Iris pigment epithelial cell (primary cell): ENCODE measurements around the gene URGCP.
A peak's percentile ranks its signal among the peaks of the same experiment; 100 is the strongest.
"Not testable (repeated sequence)": the region's sequence is repeated elsewhere in the genome, so short reads cannot be mapped to it uniquely, and the experiment has no call there.

Source experiments
- DNase-seq: peaks from one replicate; pipeline ENCODE4 v3.0.0-alpha.2; 2011; ENCODE audit warnings: low read depth

The URGCP gene

DNA sequence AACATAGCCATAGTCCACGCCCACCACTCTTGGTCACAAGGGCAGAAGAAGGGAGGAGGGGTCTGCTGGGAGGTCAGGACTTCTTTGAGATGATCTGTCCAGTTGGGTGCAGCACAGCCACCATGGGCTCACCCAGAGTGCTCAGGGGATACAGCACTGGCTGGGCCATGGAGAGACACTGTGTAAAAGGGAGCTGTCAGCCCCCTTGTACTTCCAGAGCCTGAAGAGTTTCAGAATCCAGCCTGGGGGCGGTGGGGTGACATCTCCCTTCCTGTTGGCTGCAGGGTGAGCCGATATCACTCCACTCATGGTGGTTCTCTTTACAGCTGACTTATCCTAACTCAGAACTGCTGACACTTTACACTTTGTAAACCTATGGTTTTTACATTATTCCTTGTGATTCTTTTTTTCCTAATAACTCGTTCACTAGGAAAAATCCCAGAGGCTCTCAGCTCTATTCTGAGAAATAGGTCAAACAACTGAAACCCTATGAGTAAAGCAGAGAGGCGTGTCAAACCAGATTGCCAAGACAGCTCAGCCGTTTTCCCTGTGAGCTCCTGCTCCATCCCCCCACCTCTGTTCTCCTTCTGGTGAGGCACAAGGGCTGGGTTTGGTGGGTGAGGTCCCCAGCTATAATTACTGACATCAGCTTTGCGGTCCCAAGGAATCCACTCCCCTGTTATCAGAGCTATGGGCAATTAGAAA is 33.8 kb downstream of the URGCP start:
- peak; percentile 85 for DNase-seq

DNA sequence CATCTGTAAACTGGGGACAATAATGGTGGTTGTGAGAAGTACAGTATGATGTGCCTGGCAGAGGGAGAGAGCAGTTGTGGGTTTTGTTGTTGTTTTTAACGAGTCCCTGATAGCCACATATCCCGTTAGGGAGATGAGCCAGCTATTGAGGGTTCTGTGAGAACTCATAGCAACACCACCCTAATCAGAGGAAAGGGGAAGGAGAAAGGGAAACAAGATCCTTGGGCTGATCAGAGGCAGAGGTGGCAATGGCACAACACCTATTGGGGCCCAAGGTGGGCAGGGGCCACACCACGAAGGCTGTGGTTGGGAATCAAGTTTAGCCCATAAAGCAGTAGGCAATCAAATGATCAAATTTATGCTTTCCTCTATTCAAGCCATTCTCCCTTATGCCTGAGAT is 35.3 kb downstream of the URGCP start:
- DNase-seq, result no peak

DNA sequence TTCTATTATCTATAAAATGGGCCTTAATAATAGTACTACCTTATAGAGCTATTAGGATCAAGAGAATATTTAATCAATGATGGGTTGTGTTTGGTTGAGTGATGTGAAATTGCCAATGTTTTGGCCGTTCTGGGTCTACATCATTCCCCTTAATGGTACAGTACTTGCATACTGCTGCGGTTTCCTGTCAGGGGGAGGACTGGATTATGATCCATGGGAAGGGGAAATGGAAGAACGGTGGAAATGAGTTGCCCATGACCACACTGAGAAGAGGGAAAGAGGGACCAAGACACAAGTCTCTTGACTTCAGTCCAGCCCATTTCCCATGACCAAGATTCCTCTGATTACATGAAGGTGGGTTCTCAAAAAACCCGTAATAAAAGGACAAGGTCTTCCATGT is 36.1 kb downstream of the URGCP start:
- DNase-seq, result no peak

DNA sequence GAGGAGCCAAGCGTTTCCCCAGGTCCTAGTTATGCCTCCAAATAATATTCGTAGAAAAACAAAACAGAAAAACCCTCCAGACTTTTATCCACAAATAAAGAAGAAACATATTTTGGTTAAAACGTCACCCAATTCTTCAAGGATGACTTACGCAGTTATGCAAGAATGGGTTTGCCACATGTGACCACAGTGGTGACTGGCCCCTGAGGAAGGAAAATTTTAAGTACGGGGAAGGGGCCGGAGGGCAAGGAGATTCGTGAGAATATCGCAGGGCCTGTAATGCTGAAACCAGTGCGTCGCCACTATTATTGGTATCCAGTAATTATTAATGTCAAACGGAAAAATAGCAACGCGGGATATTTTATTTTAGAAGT is 36.5 kb downstream of the URGCP start:
- DNase-seq, result peak; percentile 95

DNA sequence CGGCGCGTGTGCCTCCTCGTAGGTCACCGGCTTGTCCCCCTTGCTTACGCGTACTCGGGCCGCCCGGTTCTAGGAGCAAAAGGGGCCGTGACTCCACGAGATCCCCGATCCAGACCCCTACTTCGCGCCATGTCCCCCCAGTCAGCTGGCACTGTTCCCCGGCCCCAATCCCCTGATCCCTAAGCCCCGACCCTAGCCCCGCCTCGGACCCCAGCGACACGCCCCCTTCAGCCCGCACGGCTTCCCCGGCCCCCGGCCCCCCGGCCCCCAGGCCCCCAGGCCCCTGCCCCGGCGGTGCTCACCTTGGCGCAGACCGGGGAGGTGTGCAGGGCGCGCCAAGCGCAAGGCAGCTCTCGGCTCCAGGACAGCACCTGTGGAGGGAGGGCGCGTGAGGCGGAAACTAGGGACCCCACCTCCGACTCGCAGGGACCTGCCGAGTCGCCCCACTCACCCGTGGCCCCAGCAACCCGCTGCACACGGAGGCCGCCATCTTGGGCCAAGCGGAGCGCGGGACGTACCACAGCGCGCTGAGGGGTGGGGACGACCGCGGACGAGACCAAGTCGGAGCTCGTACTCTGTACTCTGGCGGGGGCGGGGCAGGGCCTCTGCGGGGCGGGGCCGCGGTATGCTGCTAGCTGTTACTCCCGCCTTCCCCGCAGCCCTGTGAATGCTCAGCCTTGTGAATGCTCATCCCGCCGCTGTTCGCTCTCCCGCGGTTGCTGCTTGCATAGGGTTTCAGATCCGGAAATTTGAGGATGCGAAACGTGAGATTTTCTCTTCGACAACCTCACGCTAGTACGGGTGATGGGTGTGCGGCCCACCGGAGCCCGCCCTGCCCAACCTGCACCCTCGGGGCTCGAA is 37.2 kb downstream of the URGCP start, which contains the start of gene MRPS24:
TSS of gene MRPS24 (minus strand) at position 512 of the 861 bp plus-strand sequence. CDS start at position 490, 22 bp downstream.
- peak; percentile 97 for DNase-seq

DNA sequence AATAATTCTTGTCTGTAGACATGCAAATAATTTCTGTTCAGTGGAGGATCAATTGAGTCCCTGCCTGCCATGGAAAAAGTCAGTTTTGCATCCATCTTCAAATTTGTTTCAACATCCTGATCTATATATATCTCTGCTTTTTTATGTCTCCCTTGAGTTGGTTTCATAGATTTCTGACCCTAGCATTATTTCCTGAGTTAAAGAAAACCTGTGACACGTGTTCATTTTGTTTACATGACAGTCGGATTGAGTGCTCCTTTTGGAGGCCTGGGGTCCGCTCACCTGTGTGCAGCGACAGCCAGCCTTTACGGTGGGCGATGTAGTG is 37.8 kb downstream of the URGCP start:
- no peak for DNase-seq

DNA sequence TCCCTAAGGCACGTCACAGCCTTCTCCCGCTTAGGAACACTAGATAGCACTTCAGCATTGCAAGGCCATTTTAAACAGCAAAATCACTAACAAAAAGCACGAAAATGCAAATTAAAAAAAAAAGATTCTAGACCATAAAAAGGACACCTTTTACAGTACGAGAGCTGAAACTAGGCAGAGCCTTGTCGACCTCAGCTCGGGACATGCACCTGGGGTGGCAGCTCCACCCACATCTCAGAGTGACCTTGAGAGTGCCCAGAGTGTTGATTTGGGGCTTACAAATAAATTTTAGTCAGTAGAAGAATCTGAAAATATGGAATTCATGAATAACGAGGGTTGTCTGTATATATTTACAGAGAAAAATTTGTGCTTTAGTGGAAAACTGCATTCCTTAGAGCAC is 38.2 kb downstream of the URGCP start:
- DNase-seq, result no peak

DNA sequence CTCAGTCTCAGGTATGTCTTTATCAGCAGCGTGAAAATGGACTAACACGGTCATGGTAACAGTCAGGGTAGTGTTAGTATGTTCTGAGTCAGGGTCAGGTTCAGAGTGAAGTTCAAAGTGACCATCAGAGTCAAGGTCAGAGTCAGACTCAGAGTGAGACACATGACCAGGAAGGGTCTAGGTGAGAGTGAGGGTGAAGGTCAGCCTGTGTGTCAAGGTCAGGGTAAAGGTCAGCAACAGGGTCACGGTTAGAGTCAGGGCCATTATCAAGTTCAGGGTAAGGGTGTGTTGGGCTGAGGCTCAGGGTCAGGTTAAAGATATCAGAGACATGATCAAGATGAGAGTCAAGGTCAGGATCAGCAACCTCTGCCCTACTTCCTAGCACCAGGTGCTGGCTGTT is 41.1 kb downstream of the URGCP start:
- DNase-seq, result no peak

DNA sequence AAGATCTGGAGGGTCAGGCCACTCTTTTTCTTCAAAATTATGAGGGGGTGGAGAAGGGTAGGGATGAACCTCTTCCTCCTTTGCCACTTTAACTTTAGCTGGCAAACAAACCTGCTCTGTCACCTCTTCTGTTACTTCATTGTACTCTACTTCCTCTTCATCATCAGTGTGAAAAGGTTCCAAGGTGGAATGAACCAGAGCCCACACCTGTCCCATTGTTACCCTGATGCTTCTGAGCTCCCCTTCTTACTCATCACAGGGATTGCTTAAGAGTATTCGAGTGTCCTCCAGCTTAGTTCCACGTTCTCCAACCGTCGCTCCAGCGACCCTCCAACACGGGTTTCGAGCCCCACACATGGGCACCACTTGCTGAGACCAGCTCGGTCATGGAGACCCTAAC is 42.3 kb downstream of the URGCP start:
- DNase-seq, result no peak

DNA sequence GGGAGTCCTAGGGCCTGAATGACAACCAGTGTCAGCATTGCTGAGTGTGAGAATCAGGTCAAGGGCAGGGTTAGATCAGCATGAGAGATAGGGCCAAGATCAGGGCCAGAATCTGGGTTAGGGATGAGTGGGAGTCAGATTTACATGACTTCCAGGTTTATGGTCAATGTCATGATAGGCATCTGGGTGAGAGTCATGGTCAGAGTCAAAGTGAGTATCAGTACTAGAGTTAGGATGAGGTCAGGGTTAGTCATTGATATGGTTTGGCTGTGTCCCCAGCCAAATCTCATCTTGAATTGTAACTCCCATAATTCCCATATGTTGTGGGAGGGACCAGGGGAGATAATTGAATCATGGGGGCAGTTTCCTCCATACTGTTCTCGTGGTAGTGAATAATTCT is 49.4 kb downstream of the URGCP start:
- DNase-seq, result no peak

DNA sequence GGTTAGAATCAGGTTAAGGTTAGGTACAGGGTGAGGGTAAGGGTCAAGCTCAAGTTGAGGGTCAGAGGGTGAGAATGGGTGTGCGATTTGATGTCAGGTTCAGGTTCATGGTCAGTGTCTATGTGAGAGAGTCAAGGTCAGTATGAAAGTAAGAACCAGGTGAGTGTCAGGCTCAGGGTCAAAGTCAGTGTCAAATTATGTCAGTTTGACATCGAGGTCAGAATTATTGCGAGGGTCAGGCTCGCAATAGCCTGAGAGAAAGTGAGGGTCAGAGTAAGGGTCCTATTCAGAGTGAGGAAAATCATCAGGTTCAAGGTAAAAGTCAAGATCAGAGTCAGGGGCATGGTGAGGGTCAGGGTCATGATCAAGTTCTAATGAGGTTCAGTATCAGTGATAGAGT is 50.1 kb downstream of the URGCP start:
- no peak for DNase-seq

DNA sequence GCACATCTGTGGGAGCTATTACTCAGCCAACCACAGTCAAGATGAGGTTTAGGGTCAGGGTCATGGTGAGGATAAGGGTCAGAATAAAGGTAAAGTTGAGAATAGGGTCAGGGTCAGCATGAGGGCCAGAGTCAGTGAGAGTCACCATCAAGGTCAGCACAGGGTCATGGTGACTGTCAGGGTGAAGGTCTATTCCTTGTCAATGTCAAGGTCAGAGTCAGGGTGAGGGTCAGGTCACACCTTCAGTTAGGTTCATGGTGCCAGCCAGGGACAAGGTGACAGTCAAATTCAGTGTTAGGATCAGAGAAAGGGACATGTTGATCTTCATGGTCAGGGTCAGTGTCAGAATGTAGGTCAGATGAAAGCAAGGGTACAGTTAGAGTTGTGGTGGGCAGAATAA is 51.2 kb downstream of the URGCP start:
- DNase-seq, result no peak

DNA sequence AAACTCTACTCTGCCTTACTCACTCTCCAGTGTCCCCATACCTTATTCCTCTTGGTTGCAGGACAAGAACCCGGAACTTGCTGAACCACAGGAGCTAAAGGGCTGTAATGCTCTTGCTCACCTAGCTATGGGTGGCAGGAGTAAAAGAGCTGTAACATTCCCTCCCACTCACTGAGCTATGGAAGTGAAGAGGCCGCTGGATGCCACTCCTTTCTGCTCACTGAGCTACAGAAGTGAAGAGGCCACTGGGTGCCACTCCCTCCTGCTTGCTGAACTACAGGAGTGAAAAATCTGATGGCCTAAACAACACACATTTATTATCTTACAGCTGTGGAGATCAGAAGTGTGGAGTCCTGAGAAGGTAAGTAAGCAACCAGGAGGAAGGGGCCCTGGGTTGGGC is 54.6 kb downstream of the URGCP start:
- no peak for DNase-seq

DNA sequence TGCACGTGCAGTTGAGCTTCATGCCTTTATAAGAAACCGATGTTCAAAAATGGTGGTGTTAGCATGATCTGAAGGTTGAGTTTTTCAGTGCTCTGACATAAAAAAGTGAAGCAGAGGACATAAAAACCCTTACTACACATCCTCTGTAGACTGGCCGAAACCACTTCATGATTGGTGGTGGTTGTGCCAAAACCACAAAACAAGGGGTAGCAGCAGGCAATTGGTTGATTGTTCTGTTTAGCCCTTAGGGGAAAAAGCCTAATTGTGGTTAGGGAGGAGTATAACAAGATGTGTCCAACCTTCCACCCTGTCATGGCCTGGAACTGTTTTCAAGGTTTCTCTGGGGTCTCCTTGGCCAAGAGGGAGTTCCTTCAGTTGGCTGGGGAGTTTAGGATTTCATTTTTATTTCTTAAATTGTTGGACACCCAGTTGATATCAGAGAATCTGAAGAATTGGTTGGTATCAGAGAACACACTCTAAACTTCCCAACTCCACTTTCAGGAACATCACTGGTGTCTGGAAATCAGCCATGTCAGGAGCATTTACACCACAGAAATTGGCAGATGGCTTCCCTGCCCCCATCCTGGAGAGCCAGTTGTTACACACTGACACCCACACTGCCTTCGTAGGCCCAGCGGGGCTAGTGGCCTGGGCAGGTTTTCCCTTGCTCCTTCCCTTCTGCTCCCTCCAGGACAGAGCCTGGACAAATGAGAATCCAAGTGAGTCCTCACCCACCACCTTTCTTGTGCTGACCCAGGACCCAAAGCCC is 55.9 kb downstream of the URGCP start:
- no peak for DNase-seq

DNA sequence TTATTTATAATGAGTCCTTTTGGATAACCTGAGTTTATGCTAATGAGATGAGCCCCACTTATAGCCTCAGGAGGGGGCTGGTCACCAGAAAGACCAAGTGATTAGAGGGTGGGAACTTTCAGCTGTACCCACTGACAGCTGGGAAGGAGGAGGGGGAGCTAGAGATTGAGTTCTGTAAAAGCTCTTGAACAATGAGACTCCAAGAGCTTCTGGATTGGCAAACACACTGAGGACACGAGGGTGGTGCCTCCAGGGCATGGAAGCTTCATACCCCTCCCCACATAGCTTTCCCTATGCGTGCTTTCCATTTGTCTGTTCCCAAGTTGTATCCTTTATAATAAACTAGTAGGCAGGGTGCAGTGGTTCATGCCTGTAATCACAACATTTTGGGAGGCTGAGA is 57.3 kb downstream of the URGCP start:
- DNase-seq, result no peak

DNA sequence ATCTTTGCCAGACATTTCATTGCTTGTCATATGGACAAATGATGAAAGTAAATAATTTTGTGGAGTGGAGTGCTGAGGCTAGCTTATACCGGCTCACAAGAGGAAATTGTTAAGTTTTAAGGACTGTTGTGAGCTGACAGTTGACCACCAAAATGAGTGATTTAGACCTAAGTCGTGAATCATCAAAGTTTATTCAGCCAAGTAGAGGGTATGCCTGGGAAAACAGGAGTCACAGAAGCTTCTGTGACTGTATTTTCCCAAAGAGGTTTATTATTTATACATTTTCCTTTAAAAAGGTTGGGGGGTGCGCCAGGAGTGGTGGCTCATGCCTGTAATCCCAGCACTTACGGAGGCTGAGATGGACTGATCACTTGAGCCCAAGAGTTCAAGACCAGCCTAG is 58.9 kb downstream of the URGCP start:
- no peak for DNase-seq

DNA sequence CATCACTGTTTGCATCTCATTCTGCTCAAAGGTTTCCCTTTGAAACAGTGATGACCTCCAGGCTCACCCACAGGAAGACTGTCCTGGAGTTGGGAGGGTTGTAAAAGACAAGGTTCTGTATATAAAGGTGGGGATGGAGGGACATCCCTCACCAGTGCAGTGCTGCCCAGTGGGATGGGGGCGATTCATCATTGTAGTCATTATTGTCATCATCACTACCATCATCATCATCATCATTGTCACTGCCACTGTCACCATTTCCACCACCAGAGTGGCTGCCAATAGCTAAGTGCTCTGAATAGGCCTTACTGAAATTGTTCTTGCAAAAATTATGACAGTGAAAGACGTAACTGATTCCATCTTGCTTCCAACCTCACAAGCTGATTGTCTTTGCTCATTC is 61.7 kb downstream of the URGCP start:
- no peak for DNase-seq

DNA sequence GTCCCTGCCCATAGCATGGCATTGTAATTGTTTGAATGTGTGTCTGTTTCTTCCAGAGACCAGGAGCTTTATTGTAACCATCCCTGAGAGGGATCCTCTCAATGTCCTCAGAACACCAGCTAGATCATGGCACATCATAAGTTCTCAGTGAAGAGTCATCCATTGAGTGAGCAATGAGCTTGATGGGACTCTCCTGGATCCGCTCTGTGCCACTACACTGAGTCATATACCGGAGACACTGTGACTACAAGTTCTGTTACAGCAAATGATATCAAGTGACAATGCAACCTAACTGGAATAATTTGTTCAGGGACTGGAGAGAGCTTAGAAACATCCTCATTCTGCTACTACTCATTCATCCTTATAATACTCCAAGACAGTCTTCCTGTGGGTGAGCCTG is 62.1 kb downstream of the URGCP start:
- no peak for DNase-seq

DNA sequence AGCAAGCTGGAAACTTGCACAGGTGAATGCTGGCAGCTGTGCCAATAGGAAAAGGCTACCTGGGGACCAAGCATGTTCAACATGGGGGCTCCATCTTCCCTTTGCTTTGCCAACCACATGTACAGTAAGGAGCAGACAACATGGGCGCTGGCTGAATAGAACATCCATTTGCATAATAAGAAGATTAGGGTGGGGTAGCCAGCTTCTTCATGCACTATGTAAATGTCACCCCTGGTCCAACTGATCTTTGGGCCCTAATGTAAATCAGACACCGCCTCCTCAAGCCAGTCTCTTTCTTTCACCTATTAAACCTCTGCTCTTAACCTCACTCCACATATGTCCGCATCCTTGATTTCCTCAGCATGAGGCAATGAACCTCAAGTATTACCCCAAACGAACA is 63.1 kb downstream of the URGCP start:
- no peak for DNase-seq

DNA sequence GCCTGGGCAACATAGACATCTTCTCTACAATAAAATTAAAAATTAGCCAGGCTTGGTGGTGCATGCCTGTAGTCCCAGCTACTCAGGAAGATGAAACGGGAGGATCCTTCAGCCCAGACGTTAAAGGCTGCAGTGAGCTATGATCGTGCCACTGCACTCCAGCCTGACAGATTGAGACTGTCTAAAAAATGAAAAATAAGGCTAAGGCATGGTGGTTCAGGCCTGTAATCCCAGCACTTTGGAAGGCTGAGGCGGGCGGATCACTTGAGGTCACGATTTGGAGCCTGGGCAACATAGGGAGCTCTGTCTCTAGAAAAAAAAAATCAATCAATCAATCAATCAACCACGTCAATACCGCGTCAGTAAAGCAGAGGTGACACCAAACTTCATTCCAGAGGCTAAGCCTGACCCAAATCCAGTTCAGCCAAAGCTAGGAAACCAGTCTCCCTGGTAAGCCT is 68.2 kb downstream of the URGCP start:
- DNase-seq, result no peak

DNA sequence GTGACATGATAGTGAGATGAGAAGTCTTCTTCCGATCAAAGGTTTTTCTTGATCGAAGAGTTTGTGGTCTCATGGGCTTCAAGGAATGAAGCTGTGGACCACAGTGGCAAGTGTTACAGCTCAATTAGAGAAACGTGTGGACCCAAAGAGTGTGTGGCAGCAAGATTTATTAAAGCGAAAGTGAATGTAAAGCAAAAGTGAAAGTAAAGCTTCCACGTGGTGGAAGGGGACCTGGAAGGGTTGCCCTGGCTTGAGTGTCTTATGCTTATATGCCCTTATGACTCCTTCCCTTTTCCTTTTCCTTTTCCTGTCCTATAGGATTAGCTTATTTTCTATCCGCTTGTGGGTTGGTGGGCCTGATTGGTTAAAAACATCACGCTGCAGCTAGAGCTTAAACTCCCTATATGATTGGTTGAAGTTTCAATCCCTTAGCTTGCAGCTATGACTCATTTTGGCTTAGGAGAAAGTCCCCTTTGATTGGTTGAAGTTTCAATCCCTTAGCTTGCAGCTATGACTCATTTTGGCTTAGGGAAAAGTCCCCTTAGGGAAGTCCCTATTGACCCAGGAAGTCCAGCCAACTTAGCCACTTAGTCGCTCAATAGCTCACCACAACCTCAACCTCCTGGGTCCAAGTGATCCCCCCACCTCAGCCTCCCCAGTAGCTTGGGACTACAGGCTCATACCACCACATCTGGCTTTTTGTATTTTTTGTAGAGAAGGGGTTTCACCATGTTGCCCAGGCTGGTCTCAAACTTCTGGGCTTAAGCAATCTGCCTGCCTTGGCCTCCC is 71.7 kb downstream of the URGCP start:
- peak; percentile 42 for DNase-seq

DNA sequence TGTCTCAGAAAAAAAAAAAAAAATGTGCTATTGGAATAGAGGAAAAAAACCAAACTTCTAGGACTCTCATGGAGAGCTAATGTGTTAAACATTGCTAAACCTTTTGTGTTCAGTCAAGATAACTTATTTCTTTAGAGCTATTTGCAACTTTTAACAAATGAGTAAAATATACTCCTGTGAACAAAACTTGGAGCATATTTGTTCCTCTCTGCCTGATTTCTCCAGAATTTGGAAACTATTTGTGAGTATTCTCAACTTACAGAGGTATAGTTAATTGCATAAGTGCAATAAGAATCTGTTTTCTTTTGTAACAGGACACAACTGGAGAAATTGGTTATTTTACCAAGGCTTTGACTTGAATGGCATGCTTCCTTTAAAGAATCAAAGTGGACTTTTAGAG is 75.5 kb downstream of the URGCP start:
- DNase-seq, result not testable (repeated sequence)
